Measurements from ENCODE around the gene H2BK1. TPM values are rescaled to one million over a fixed set of nuclear protein-coding genes. Genes with fewer than 3 reads are reported as not detected.

H2BK1 gene
- total RNA-seq, 1 experiment from 2014 or later = not detected

GRCh38 chr7:151191544-151191943 is 18.7 kb downstream of the H2BK1 start:
- Histone ChIP-seq H3K27me3 (ENCODE audit: control insufficient read depth, insufficient read depth, low read length) (peaks cover 3% of the 10 kb centered on the region; the same call in 1 of the 2 replicates), H3K36me3 (replicated peaks; ENCODE audit: control insufficient read depth, insufficient read depth, low read length) (no peaks in the 10 kb centered on the region), H3K4me3 (ENCODE audit: insufficient read depth, low read depth, low read length) (no peak overlapping the region)
- DNase-seq = peak; percentile 61

GRCh38 chr7:151189038-151189437 is 21.2 kb downstream of the H2BK1 start:
- no peaks in the 10 kb centered on the region for H3K36me3 ChIP-seq (replicated peaks; ENCODE audit: control insufficient read depth, insufficient read depth, low read length)
- peaks cover 3% of the 10 kb centered on the region; the same call in 1 of the 2 replicates for H3K27me3 ChIP-seq (ENCODE audit: control insufficient read depth, insufficient read depth, low read length)
- DNase-seq = no peak
- H3K4me3 ChIP-seq (ENCODE audit: insufficient read depth, low read depth, low read length) = no peak overlapping the region

GRCh38 chr7:151188252-151188542 is 22.1 kb downstream of the H2BK1 start:
- DNase-seq = no peak
- Histone ChIP-seq H3K4me3 (ENCODE audit: insufficient read depth, low read depth, low read length) (no peak overlapping the region), H3K27me3 (ENCODE audit: control insufficient read depth, insufficient read depth, low read length) (peaks cover 3% of the 10 kb centered on the region; the same call in 1 of the 2 replicates), H3K36me3 (replicated peaks; ENCODE audit: control insufficient read depth, insufficient read depth, low read length) (no peaks in the 10 kb centered on the region)

- Histone ChIP-seq H3K36me3 (replicated peaks; ENCODE audit: control insufficient read depth, insufficient read depth, low read length) (no peaks in the 10 kb centered on the region), H3K27me3 (ENCODE audit: control insufficient read depth, insufficient read depth, low read length) (peaks cover 3% of the 10 kb centered on the region; the same call in 1 of the 2 replicates), H3K4me3 (ENCODE audit: insufficient read depth, low read depth, low read length) (no peak overlapping the region)
- no peak for DNase-seq
Observed at GRCh38 chr7:151187409-151188251, 22.7 kb downstream of the H2BK1 start.

- Histone ChIP-seq H3K27me3 (ENCODE audit: control insufficient read depth, insufficient read depth, low read length) (peaks cover 3% of the 10 kb centered on the region; the same call in 1 of the 2 replicates), H3K36me3 (replicated peaks; ENCODE audit: control insufficient read depth, insufficient read depth, low read length) (no peaks in the 10 kb centered on the region), H3K4me3 (ENCODE audit: insufficient read depth, low read depth, low read length) (no peak within 1 kb of the TSS)
- no peak for DNase-seq
Observed at GRCh38 chr7:151186640-151187408, 23.5 kb downstream of the H2BK1 start, which contains the start of gene ASB10. Gene ASB10 (minus strand): TSS chr7:151187250. CDS start chr7:151187130, 120 bp downstream.

- H3K27me3 ChIP-seq (ENCODE audit: control insufficient read depth, insufficient read depth, low read length) = peaks cover 3% of the 10 kb centered on the region; the same call in 1 of the 2 replicates
- no peak for DNase-seq
- H3K4me3 ChIP-seq (ENCODE audit: insufficient read depth, low read depth, low read length) = no peak overlapping the region
- H3K36me3 ChIP-seq (replicated peaks; ENCODE audit: control insufficient read depth, insufficient read depth, low read length) = no peaks in the 10 kb centered on the region
Observed at GRCh38 chr7:151185762-151186639, 24.3 kb downstream of the H2BK1 start.

- Histone ChIP-seq H3K4me3 (ENCODE audit: insufficient read depth, low read depth, low read length) (no peak overlapping the region), H3K36me3 (replicated peaks; ENCODE audit: control insufficient read depth, insufficient read depth, low read length) (no peaks in the 10 kb centered on the region), H3K27me3 (ENCODE audit: control insufficient read depth, insufficient read depth, low read length) (peaks cover 2% of the 10 kb centered on the region)
- DNase-seq = peak; percentile 38
Observed at GRCh38 chr7:151181011-151181431, 29.3 kb downstream of the H2BK1 start.

GRCh38 chr7:151179946-151180345 is 30.3 kb downstream of the H2BK1 start:
- Histone ChIP-seq H3K36me3 (replicated peaks; ENCODE audit: control insufficient read depth, insufficient read depth, low read length) (no peaks in the 10 kb centered on the region), H3K4me3 (ENCODE audit: insufficient read depth, low read depth, low read length) (no peak overlapping the region), H3K27me3 (ENCODE audit: control insufficient read depth, insufficient read depth, low read length) (peaks cover 4% of the 10 kb centered on the region)
- peak; percentile 25 for DNase-seq

GRCh38 chr7:151179287-151179860 is 30.9 kb downstream of the H2BK1 start:
- DNase-seq = no peak
- Histone ChIP-seq H3K36me3 (replicated peaks; ENCODE audit: control insufficient read depth, insufficient read depth, low read length) (no peaks in the 10 kb centered on the region), H3K4me3 (ENCODE audit: insufficient read depth, low read depth, low read length) (no peak overlapping the region), H3K27me3 (ENCODE audit: control insufficient read depth, insufficient read depth, low read length) (peaks cover 4% of the 10 kb centered on the region)

- no peak overlapping the region for H3K4me3 ChIP-seq (ENCODE audit: insufficient read depth, low read depth, low read length)
- peaks cover 4% of the 10 kb centered on the region for H3K27me3 ChIP-seq (ENCODE audit: control insufficient read depth, insufficient read depth, low read length)
- no peaks in the 10 kb centered on the region for H3K36me3 ChIP-seq (replicated peaks; ENCODE audit: control insufficient read depth, insufficient read depth, low read length)
- DNase-seq = peak; percentile 32
Observed at GRCh38 chr7:151178831-151179230, 31.5 kb downstream of the H2BK1 start.

GRCh38 chr7:151178236-151178635 is 32.1 kb downstream of the H2BK1 start:
- Histone ChIP-seq H3K36me3 (replicated peaks; ENCODE audit: control insufficient read depth, insufficient read depth, low read length) (no peaks in the 10 kb centered on the region), H3K4me3 (ENCODE audit: insufficient read depth, low read depth, low read length) (no peak overlapping the region), H3K27me3 (ENCODE audit: control insufficient read depth, insufficient read depth, low read length) (peaks cover 6% of the 10 kb centered on the region)
- DNase-seq = no peak

GRCh38 chr7:151177310-151177709 is 33.0 kb downstream of the H2BK1 start:
- Histone ChIP-seq H3K4me3 (ENCODE audit: insufficient read depth, low read depth, low read length) (no peak overlapping the region), H3K27me3 (ENCODE audit: control insufficient read depth, insufficient read depth, low read length) (peaks cover 9% of the 10 kb centered on the region), H3K36me3 (replicated peaks; ENCODE audit: control insufficient read depth, insufficient read depth, low read length) (no peaks in the 10 kb centered on the region)
- no peak for DNase-seq

GRCh38 chr7:151176401-151176800 is 33.9 kb downstream of the H2BK1 start:
- DNase-seq = no peak
- no peaks in the 10 kb centered on the region for H3K36me3 ChIP-seq (replicated peaks; ENCODE audit: control insufficient read depth, insufficient read depth, low read length)
- no peak overlapping the region for H3K4me3 ChIP-seq (ENCODE audit: insufficient read depth, low read depth, low read length)
- H3K27me3 ChIP-seq (ENCODE audit: control insufficient read depth, insufficient read depth, low read length) = peaks cover 13% of the 10 kb centered on the region

GRCh38 chr7:151175793-151176311 is 34.4 kb downstream of the H2BK1 start:
- H3K4me3 ChIP-seq (ENCODE audit: insufficient read depth, low read depth, low read length) = no peak overlapping the region
- peak; percentile 90 for DNase-seq
- peaks cover 13% of the 10 kb centered on the region for H3K27me3 ChIP-seq (ENCODE audit: control insufficient read depth, insufficient read depth, low read length)

More at GRCh38 chr7:151175793-151176311, 34.4 kb downstream of the H2BK1 start:
- H3K36me3 ChIP-seq (replicated peaks; ENCODE audit: control insufficient read depth, insufficient read depth, low read length) = no peaks in the 10 kb centered on the region
